A549 treated with GW870086 at 1 μM for 4 hours (cell line): ENCODE data around the gene ZIK1. TPM values are rescaled to one million over a fixed set of nuclear protein-coding genes. Genes with fewer than 3 reads are reported as not detected.

ENCODE experiments used
- total RNA-seq: library from RNA; stranded (reverse); fragments of 200-300 nt; extraction: Qiagen RNA extraction; gene quantifications from 5 replicates; pipeline ENCODE4 v1.2.3, GENCODE V29; 2022; ENCODE audit warnings: low read depth

Gene ZIK1
- not detected in 5 replicates for total RNA-seq

GRCh38 chr19:57583521-57584416, at the start of gene ZIK1:
TSS of gene ZIK1 (plus strand) at chr19:57584145. CDS start at chr19:57584357, 212 bp downstream.

DNA sequence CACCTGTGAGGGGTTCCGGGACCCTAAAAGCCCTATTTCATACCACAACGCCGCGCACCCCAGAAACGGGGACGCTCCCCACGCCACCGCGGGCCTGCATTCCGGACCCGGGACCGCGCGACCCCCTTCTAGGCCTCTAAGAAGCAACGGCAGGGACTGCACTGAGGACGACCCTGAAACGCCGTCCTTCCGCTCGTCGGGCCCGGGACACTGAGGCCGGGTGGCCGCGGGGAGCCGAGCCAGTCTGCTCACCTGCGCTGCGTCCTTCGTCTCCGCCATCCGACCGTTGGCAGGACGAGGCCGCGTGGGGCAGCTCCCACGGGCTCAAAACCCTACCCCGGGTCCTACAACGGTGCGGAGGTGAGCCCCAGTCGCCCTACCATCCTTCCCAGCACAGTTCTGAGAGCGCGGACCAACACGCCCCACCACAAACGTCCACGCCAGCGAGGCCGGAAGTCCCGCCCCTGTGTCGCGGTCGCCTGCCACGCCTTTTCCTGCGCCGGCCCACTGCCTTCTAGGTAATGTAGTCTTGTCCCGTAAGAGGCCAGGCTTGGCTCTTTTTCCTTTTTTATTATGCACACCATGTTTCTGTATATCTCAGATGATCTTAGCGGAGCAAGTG, 24.4 kb upstream of the ZIK1 start, which contains the start of gene ZNF550:
ZNF550 (minus strand) TSS at position 460 of the 622 bp plus-strand sequence; CDS start at position 279, 181 bp downstream.

DNA sequence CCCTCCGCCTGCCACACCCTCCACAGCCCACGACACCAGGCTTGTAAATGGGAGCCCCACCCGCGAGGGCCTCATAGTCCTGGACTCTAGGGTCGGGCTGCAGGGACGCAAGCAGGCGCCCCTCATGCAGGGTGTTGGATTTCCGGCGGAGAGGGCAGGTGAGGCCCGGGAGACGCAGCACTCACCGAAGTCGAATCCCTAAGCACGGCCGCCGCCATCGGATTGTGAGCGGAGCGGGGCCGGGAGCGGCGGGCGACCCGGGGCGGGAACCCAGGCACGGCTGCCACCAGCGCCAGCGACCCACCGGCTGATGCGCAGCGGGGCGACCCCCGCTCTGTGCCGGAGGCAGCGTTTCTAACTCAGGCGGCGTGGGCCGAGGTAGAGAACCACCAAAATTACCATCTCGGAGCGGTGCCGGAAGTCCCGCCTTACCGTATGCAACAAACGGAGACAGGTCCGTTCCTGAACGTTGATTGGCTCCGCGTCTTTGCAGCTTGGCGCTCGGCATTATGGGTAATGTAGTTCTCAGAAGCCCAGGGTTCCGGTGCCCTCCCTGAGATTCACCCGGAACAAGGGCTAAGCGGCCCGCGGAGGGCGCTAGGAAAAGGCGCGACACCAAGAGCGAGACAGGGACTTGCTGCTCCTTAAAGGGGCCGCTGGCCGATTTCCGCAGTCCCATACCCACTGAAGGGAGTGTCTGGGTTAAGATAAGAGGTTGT, 5.3 kb upstream of the ZIK1 start, which contains the start of gene ZNF416:
ZNF416 (minus strand) TSS at position 425 of the 719 bp plus-strand sequence; CDS start at position 218, 207 bp downstream.

GRCh38 chr19:57599761-57600383, 15.9 kb downstream of the ZIK1 start, which contains the start of gene ZNF530:
TSS of gene ZNF530 (plus strand) at chr19:57599885. CDS start at chr19:57604346, 4,461 bp downstream.

GRCh38 chr19:57613941-57614743, 30.2 kb downstream of the ZIK1 start, which contains the start of gene ZNF134:
TSS of gene ZNF134 (plus strand) at chr19:57614242. CDS start at chr19:57619469, 5,227 bp downstream.

GRCh38 chr19:57632987-57633831, 49.3 kb downstream of the ZIK1 start, which contains the start of gene ZNF211:
TSS of gene ZNF211 (plus strand) at chr19:57633168. CDS start at chr19:57633347, 179 bp downstream.

Other genes with a start within 250 kb of the ZIK1 start
- 2.0 to 2.5 TPM (median 2.3 TPM) in 5 replicates for gene ZNF304, start 232.9 kb upstream of the ZIK1 start, total RNA-seq
- 15.8 to 18.0 TPM (median 16.3 TPM) in 5 replicates for gene TRAPPC2B, start 220.6 kb upstream of the ZIK1 start, total RNA-seq
- gene ZNF547, start 220.6 kb upstream of the ZIK1 start, total RNA-seq = 1.4 to 2.2 TPM (median 1.7 TPM) in 5 replicates
- 2.2 to 4.6 TPM (median 3.9 TPM) in 5 replicates for gene ZNF548, start 194.3 kb upstream of the ZIK1 start, total RNA-seq
- 4.0 to 7.4 TPM (median 4.9 TPM) in 5 replicates for gene ZNF17, start 173.0 kb upstream of the ZIK1 start, total RNA-seq
- 14.1 to 17.2 TPM (median 14.4 TPM) in 5 replicates for gene ZNF749, start 148.8 kb upstream of the ZIK1 start, total RNA-seq
- gene VN1R1, start 127.0 kb upstream of the ZIK1 start, total RNA-seq = 0.08 to 0.10 TPM in 2 of 5 replicates, not detected in the others
- 0.58 to 1.8 TPM (median 1.5 TPM) in 5 replicates for gene ZNF772, start 106.6 kb upstream of the ZIK1 start, total RNA-seq
- gene ZNF419, start 96.4 kb upstream of the ZIK1 start, total RNA-seq = 5.6 to 9.9 TPM (median 6.5 TPM) in 5 replicates
- 3.6 to 5.6 TPM (median 5.5 TPM) in 5 replicates for gene ZNF773, start 84.2 kb upstream of the ZIK1 start, total RNA-seq
- 1.5 to 2.1 TPM (median 1.8 TPM) in 5 replicates for gene ZNF549, start 56.8 kb upstream of the ZIK1 start, total RNA-seq
- 3.0 to 4.3 TPM (median 3.8 TPM) in 5 replicates for gene ZNF550, start 24.3 kb upstream of the ZIK1 start, total RNA-seq
- 3.4 to 5.5 TPM (median 4.7 TPM) in 5 replicates for gene ZNF416, start 5.2 kb upstream of the ZIK1 start, total RNA-seq
- gene ZNF530, start 15.7 kb downstream of the ZIK1 start, total RNA-seq = 4.2 to 5.6 TPM (median 4.8 TPM) in 5 replicates
- 8.8 to 12.1 TPM (median 9.3 TPM) in 5 replicates for gene ZNF134, start 30.1 kb downstream of the ZIK1 start, total RNA-seq
- gene ZNF211, start 49.0 kb downstream of the ZIK1 start, total RNA-seq = 5.1 to 6.8 TPM (median 6.0 TPM) in 5 replicates
- not detected in 5 replicates for gene ZSCAN4, start 84.8 kb downstream of the ZIK1 start, total RNA-seq
- 4.8 to 5.6 TPM (median 5.0 TPM) in 5 replicates for gene ZNF551, start 97.8 kb downstream of the ZIK1 start, total RNA-seq
- gene ZNF154, start 125.1 kb downstream of the ZIK1 start, total RNA-seq = not detected in 5 replicates
- 0.69 to 1.1 TPM (median 1.0 TPM) in 5 replicates for gene ZNF671, start 143.5 kb downstream of the ZIK1 start, total RNA-seq
- gene ZNF776, start 162.7 kb downstream of the ZIK1 start, total RNA-seq = 5.0 to 7.4 TPM (median 5.3 TPM) in 5 replicates
- gene ZNF586, start 185.5 kb downstream of the ZIK1 start, total RNA-seq = 5.1 to 7.2 TPM (median 6.6 TPM) in 5 replicates
- 4.0 to 6.7 TPM (median 5.4 TPM) in 5 replicates for gene ZNF552, start 230.8 kb downstream of the ZIK1 start, total RNA-seq
- gene ZNF587B, start 246.2 kb downstream of the ZIK1 start, total RNA-seq = 6.8 to 9.3 TPM (median 8.4 TPM) in 5 replicates